Ascending aorta (tissue), 2 donors: ENCODE measurements around the gene PRKAG2. TPM values are rescaled to one million over a fixed set of nuclear protein-coding genes. Genes with fewer than 3 reads are reported as not detected.
A peak's percentile ranks its signal among the peaks of the same experiment; 100 is the strongest.
"Not testable (repeated sequence)": the region's sequence is repeated elsewhere in the genome, so short reads cannot be mapped to it uniquely, and the experiment has no call there.

Experiments used
- DNase-seq, 2 donors: peaks; one replicate each; pipeline ENCODE4 v3.0.0-alpha.2; 2019; ENCODE audit warnings: low spot score in 2 of 2
- H3K27ac ChIP-seq, 2 donors: fragments of 200-600 bp; sonication (generic); one replicate each; pipeline ENCODE4 v1.5.1; 2016 to 2017; ENCODE audit warnings: mild to moderate bottlenecking in 1 of 2
- H3K27me3 ChIP-seq: fragments of 200-600 bp; sonication (generic); one replicate; pipeline ENCODE4 v1.5.1; 2017
- H3K36me3 ChIP-seq, 2 donors: fragments of 200-600 bp; sonication (generic); one replicate each; pipeline ENCODE4 v1.5.1; 2016
- H3K4me1 ChIP-seq, 2 donors: fragments of 200-600 bp; sonication (generic); one replicate each; pipeline ENCODE4 v1.5.1; 2016 to 2017; ENCODE audit warnings: mild to moderate bottlenecking in 1 of 2
- H3K4me3 ChIP-seq, 2 donors: fragments of 200-600 bp; sonication (generic); one replicate each; pipeline ENCODE4 v1.5.1; 2016 to 2017; ENCODE audit warnings: mild to moderate bottlenecking in 1 of 2
- H3K9me3 ChIP-seq, 2 donors: fragments of 200-600 bp; sonication (generic); one replicate each; pipeline ENCODE4 v1.5.1; 2016
- intact Hi-C: fragments of 100-400 bp; cut with DNase I; formaldehyde crosslinking; loops from one replicate; pipeline ENCODE4 v1.15.1; 2023
- total RNA-seq: library from RNA; depleted of rRNA; stranded (reverse); fragments of >200 nt; gene quantifications from one replicate; pipeline ENCODE4 v1.1.0, GENCODE V29; 2016
- TF ChIP-seq, protein P1 (sequence below), 3 experiments: fragments of 200-600 bp in 2 of 3; fragments of 450-650 bp in 1 of 3; sonication (generic) in 2 of 3; IDR thresholded peaks; one replicate each; pipeline ENCODE4 v1.5.1; 2016 to 2019; ENCODE audit warnings: antibody characterized with exemption in 3 of 3, mild to moderate bottlenecking in 1 of 3, moderate library complexity in 1 of 3

Gene PRKAG2
- total RNA-seq, 1 donor from 2014 or later = 26.7 TPM

DNA sequence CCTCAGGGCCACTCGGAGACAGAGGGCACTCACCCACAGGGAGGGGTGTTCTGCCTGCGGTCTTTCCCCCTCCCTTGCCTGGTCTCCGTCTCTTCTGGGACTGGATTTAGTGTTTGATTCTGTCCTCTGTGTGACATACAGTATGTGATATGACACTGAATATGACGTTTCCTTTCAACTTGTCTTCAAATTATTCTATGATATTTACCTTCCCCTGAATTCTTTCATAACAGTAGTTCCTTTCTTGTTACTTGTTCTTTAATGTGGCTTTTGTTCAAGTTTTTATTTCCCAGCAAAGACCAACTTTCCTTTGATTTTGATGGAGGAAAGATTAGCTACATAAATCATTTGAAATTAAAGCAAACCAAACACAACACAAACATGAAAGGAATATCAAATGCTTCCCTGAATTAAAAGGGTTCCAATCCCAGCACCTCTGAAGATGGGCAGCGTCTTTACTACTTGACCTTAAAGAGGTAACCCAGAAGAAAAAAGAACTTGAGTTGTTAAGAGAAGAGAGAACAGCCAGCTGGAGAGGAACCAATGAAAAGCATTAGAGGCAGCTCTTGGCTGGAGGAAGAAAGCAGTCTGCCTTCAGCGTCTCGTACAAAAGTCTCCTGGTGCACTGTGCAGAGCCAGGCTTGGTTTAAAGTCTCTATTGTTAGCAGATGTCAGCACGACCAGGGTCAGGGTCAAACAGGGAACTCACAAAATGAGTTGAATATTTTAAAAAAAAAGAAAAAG is 338.9 kb downstream of the PRKAG2 start:
- TF ChIP-seq, protein P1, sequence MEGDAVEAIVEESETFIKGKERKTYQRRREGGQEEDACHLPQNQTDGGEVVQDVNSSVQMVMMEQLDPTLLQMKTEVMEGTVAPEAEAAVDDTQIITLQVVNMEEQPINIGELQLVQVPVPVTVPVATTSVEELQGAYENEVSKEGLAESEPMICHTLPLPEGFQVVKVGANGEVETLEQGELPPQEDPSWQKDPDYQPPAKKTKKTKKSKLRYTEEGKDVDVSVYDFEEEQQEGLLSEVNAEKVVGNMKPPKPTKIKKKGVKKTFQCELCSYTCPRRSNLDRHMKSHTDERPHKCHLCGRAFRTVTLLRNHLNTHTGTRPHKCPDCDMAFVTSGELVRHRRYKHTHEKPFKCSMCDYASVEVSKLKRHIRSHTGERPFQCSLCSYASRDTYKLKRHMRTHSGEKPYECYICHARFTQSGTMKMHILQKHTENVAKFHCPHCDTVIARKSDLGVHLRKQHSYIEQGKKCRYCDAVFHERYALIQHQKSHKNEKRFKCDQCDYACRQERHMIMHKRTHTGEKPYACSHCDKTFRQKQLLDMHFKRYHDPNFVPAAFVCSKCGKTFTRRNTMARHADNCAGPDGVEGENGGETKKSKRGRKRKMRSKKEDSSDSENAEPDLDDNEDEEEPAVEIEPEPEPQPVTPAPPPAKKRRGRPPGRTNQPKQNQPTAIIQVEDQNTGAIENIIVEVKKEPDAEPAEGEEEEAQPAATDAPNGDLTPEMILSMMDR (IDR thresholded peaks at IDR 0.05) = no peak
- H3K27ac ChIP-seq = peak overlapping the region; percentile 70 to 76
- DNase-seq = no peak
- peak overlapping the region; percentile 7 to 14 for H3K4me3 ChIP-seq
- H3K9me3 ChIP-seq = no peaks in the 10 kb centered on the region
- no peaks in the 10 kb centered on the region for H3K27me3 ChIP-seq
- H3K4me1 ChIP-seq = peaks cover 10 to 25% of the 10 kb centered on the region in 2 donors
- intact Hi-C loops = no loop called here
- H3K36me3 ChIP-seq = no peaks in the 10 kb centered on the region

DNA sequence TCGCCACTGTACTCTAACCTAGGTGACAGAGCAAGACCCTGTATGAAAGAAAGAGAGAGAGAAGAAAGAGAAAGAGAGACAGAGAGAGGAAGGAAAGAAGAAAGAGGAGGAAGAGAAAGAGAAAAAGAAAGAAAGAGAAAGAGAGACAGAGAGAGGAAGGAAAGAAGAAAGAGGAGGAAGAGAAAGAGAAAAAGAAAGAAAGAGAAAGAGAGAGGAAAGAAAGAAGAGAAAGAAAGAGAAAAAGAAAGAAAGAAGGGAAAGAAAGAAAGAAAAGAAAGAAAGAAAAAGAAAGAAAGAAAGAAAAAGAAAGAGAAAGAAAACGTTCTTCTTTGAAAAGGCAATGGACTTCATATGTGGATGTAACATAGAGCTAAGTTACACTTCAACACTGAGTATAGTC is 340.7 kb downstream of the PRKAG2 start:
- H3K36me3 ChIP-seq, H3K27me3 ChIP-seq, DNase-seq, H3K27ac ChIP-seq, intact Hi-C loops, H3K4me3 ChIP-seq, H3K9me3 ChIP-seq: not testable (repeated sequence)
- H3K4me1 ChIP-seq = peaks cover 10 to 25% of the 10 kb centered on the region in 2 donors

DNA sequence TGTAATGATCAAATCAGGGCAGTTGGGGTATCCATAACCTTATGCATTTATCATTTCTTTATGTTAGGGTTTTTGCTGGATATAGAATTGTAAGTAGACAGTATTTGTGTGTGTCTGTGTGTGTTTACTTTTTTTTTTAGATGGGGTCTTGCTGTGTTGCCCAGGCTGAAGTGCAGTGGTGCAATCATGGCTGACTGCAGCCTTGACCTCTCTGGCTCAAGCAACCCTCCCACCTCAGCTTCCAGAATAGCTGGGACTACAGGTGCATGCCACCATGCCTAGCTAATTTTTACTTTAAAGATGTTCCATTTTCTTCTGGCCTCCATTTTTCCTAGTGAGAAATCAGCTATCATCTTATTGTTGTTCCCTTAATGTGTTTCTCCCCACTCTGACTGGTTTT is 347.1 kb downstream of the PRKAG2 start:
- Histone ChIP-seq H3K4me3 (no peak overlapping the region), H3K36me3 (no peaks in the 10 kb centered on the region), H3K27me3 (no peaks in the 10 kb centered on the region), H3K4me1 (no peaks in the 10 kb centered on the region), H3K27ac (no peak overlapping the region), H3K9me3 (peaks cover 7 to 15% of the 10 kb centered on the region in 2 donors)
- no peak for DNase-seq
- TF ChIP-seq, protein P1 (IDR thresholded peaks at IDR 0.05) = no peak
- intact Hi-C loops = no loop called here

DNA sequence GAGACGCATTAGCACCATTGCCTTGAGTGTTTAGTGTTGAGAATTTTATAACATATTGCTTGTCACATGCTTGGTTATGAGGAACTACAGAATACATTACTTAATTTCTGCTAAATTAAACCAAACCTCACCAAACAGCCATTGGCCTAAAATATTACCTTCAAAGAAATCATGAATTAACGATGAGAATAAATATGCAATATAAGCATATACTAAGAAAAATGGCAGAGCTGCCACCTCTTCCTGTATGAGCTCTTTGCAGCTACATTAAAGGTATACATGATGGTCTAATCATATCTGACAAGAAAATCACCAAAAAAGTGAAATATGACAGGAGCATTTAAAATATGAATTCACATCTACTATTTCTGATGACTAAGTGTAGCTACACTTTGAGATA is 352.1 kb downstream of the PRKAG2 start:
- Histone ChIP-seq H3K9me3 (peaks cover 0 to 2% of the 10 kb centered on the region in 2 donors), H3K27me3 (no peaks in the 10 kb centered on the region), H3K27ac (no peak overlapping the region), H3K4me3 (no peak overlapping the region), H3K36me3 (no peaks in the 10 kb centered on the region), H3K4me1 (peaks cover 0 to 5% of the 10 kb centered on the region in 2 donors)
- TF ChIP-seq, protein P1 (IDR thresholded peaks at IDR 0.05) = no peak
- intact Hi-C loops = loop anchor here (5.0 kb wide), 1 partner anchor 162 kb away; no protein-coding TSS in a partner anchor
- DNase-seq = no peak

DNA sequence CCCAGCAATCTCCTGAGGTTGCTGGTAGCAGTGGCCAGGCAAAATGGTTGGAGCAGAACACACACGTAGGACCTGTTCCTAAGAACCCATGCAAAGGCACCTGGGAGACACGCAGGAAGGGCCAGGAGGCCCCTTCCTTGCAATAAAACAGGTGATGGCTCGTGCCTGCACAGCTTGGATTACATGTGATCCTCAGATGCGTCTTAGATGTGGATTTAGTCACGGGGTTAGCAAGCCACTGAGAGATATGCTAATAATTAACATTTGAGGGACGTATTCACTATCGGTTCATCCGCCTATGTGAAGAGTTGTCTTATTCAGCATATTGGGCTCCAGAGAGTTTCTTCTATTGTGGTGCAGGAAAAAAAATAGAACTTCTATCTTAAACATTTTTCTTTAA is 352.6 kb downstream of the PRKAG2 start:
- TF ChIP-seq, protein P1 (IDR thresholded peaks at IDR 0.05) = no peak
- H3K36me3 ChIP-seq = no peaks in the 10 kb centered on the region
- intact Hi-C loops = loop anchor here (5.0 kb wide), 1 partner anchor 163 kb away; no protein-coding TSS in a partner anchor
- no peaks in the 10 kb centered on the region for H3K9me3 ChIP-seq
- no peak overlapping the region for H3K27ac ChIP-seq
- peaks cover 0 to 5% of the 10 kb centered on the region in 2 donors for H3K4me1 ChIP-seq
- no peak overlapping the region for H3K4me3 ChIP-seq
- H3K27me3 ChIP-seq = no peaks in the 10 kb centered on the region
- DNase-seq = no peak

DNA sequence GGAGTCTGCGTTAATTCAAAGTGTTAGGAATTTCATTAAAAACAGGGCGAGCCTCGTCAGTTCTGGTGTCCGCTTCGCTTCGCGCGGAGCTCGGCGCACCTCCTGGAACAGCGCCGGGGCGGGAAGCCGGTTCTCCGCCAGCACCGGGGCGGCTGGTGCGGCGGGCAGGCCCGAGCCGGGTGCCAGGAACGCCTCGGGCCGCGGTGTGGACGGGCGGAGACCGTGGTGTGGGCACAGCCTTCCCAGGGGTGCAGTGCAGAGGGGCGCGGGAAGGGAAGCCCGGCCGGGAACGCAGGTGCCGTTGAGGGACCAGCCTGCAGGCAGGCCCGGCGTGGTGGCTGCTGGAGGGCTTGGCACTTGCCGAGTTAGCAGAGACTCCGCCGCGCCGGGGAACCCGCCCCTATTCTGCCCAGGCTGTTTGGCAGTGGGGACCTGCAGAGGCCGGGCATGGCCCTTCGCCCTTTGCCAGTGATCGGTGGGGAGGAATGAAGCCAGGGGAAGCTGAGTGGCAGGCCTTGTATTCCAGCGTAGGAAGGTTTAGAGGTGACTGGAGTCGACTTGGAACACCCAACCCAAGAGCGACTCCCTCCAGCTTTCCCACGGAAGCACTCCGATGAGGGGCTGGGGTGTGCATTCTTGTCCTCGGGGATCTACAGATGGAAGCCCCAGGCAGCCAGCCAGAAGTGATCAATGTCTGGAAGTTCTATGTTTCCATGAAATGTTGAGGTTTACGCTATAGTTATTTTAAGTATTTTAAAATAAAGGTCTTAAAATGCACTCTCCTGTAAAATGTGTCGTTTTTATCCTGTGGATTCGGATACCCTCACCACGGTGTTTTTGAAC is 356.3 kb downstream of the PRKAG2 start:
- peak overlapping the region; percentile 89 to 98 for H3K27ac ChIP-seq
- intact Hi-C loops = loop anchor here (2.0 to 5.0 kb wide), 3 partner anchors 62 to 234 kb away; no protein-coding TSS in a partner anchor

More for the DNA sequence above, 356.3 kb downstream of the PRKAG2 start:
- no peaks in the 10 kb centered on the region for H3K9me3 ChIP-seq
- H3K4me1 ChIP-seq = peaks cover 0 to 13% of the 10 kb centered on the region in 2 donors
- TF ChIP-seq, protein P1 (IDR thresholded peaks at IDR 0.05) = no peak
- no peaks in the 10 kb centered on the region for H3K27me3 ChIP-seq
- DNase-seq = peak in 1 of 2 donors; percentile 86
- no peaks in the 10 kb centered on the region for H3K36me3 ChIP-seq
- peak overlapping the region; percentile 49 to 69 for H3K4me3 ChIP-seq
